GM23338 (cell line): ENCODE measurements around the gene ZDHHC17. TPM values are rescaled to one million over a fixed set of nuclear protein-coding genes. Genes with fewer than 3 reads are reported as not detected.

Source experiments
- ATAC-seq: fragments of 200-7000 bp; cut with Tn5 transposase; 3 replicates; pipeline ENCODE4 v1.9.1; 2020
- DNase-seq: peaks from one replicate; pipeline ENCODE4 v3.0.0-alpha.2; 2015; ENCODE audit warnings: low spot score
- H2AFZ ChIP-seq: fragments of 200-600 bp; sonication (generic); 2 replicates; pipeline ENCODE4 v1.8.0; 2016; ENCODE audit warnings: antibody characterized with exemption, mild to moderate bottlenecking, moderate library complexity
- H3F3A ChIP-seq: fragments of 200-600 bp; sonication (generic); replicated peaks from 2 replicates; pipeline ENCODE4 v1.8.0; 2017; ENCODE audit warnings: antibody characterized with exemption, mixed run types, low read depth
- H3K27ac ChIP-seq: fragments of 200-600 bp; sonication (generic); 2 replicates; pipeline ENCODE4 v1.6.1; 2016; ENCODE audit warnings: low read depth
- H3K27me3 ChIP-seq: fragments of 200-600 bp; sonication (generic); 2 replicates; pipeline ENCODE4 v1.8.0; 2016; ENCODE audit warnings: mild to moderate bottlenecking, mixed run types, moderate library complexity; ENCODE audit not compliant: insufficient read depth
- H3K36me3 ChIP-seq: fragments of 200-600 bp; sonication (generic); 2 replicates; pipeline ENCODE4 v1.8.0; 2016; ENCODE audit warnings: mild to moderate bottlenecking; ENCODE audit not compliant: insufficient read depth
- H3K4me1 ChIP-seq: fragments of 200-600 bp; sonication (generic); 2 replicates; pipeline ENCODE4 v1.8.0; 2016; ENCODE audit warnings: mild to moderate bottlenecking, moderate library complexity; ENCODE audit not compliant: insufficient read depth
- H3K4me2 ChIP-seq: fragments of 200-600 bp; sonication (generic); 2 replicates; pipeline ENCODE4 v1.7.1; 2017; ENCODE audit warnings: mixed run types
- H3K4me3 ChIP-seq: fragments of 200-600 bp; sonication (generic); 2 replicates; pipeline ENCODE4 v1.6.1; 2016; ENCODE audit warnings: mixed run types
- H3K79me2 ChIP-seq: fragments of 200-600 bp; sonication (generic); replicated peaks from 2 replicates; pipeline ENCODE4 v1.8.0; 2017; ENCODE audit warnings: mild to moderate bottlenecking; ENCODE audit not compliant: insufficient read depth
- H3K9me2 ChIP-seq: fragments of 200-600 bp; sonication (generic); 2 replicates; pipeline ENCODE4 v1.8.0; 2017; ENCODE audit not compliant: insufficient read depth
- H4K20me1 ChIP-seq: fragments of 200-600 bp; sonication (generic); replicated peaks from 2 replicates; pipeline ENCODE4 v1.8.0; 2017; ENCODE audit warnings: mild to moderate bottlenecking; ENCODE audit not compliant: insufficient read depth
- H3K27ac Mint-ChIP-seq: 2 replicates; pipeline ENCODE4 v1.8.0; 2020; ENCODE audit warnings: inconsistent platforms, mild to moderate bottlenecking, moderate library complexity, mixed read lengths
- H3K27me3 Mint-ChIP-seq: 3 replicates; pipeline ENCODE4 v1.8.0; 2022; ENCODE audit warnings: low read depth, mild to moderate bottlenecking, moderate library complexity, mixed read lengths, inconsistent platforms; ENCODE audit not compliant: insufficient read depth, poor library complexity
- H3K36me3 Mint-ChIP-seq: 3 replicates; pipeline ENCODE4 v1.8.0; 2021; ENCODE audit warnings: low read depth, mild to moderate bottlenecking, inconsistent platforms, moderate library complexity, mixed read lengths
- H3K4me1 Mint-ChIP-seq: 3 replicates; pipeline ENCODE4 v1.8.0; 2020; ENCODE audit warnings: mild to moderate bottlenecking, inconsistent platforms, mixed read lengths
- H3K4me3 Mint-ChIP-seq: 3 replicates; pipeline ENCODE4 v1.8.0; 2021; ENCODE audit warnings: moderate library complexity, mild to moderate bottlenecking, inconsistent platforms, mixed read lengths
- H3K9me3 Mint-ChIP-seq: 3 replicates; pipeline ENCODE4 v1.8.0; 2020; ENCODE audit warnings: moderate library complexity, mild to moderate bottlenecking, inconsistent platforms, mixed read lengths
- CREB1 ChIP-seq: fragments of 250-450 bp; sonication (Bioruptor Pico); IDR thresholded peaks from 2 replicates; pipeline ENCODE4 v1.5.0; 2020; ENCODE audit warnings: low read depth, mild to moderate bottlenecking, moderate library complexity
- CTCF ChIP-seq, 2 experiments: fragments of 200-600 bp in 1 of 2; sonication (generic) in 1 of 2; conservative IDR thresholded peaks; 2 replicates each; pipeline versions ENCODE4 v1.5.1 to v1.6.1; 2016 to 2017; ENCODE audit warnings: antibody characterized with exemption in 2 of 2, low read depth in 2 of 2, mild to moderate bottlenecking in 2 of 2, moderate library complexity in 1 of 2
- EZH2 ChIP-seq: fragments of 200-600 bp; sonication (generic); IDR thresholded peaks from one replicate; pipeline ENCODE4 v1.8.0; 2017; ENCODE audit warnings: antibody characterized with exemption, mild to moderate bottlenecking, low read depth; ENCODE audit not compliant: unreplicated experiment
- EZH2phosphoT487 ChIP-seq: fragments of 200-600 bp; sonication (generic); IDR thresholded peaks from one replicate; pipeline ENCODE4 v1.8.1; 2018; ENCODE audit warnings: antibody characterized with exemption; ENCODE audit not compliant: unreplicated experiment
- NANOG ChIP-seq: IDR thresholded peaks from 2 replicates; pipeline ENCODE4 v1.6.1; 2016; ENCODE audit warnings: antibody characterized with exemption, borderline replicate concordance
- POLR2AphosphoS5 ChIP-seq: IDR thresholded peaks from 2 replicates; pipeline ENCODE4 v1.6.1; 2016; ENCODE audit warnings: antibody characterized with exemption, low read depth
- REST ChIP-seq: IDR thresholded peaks from one replicate; pipeline ENCODE4 v1.6.1; 2018; ENCODE audit warnings: antibody characterized with exemption; ENCODE audit not compliant: unreplicated experiment
- STAT1 ChIP-seq: IDR thresholded peaks from one replicate; pipeline ENCODE4 v1.6.1; 2016; ENCODE audit warnings: antibody characterized with exemption; ENCODE audit not compliant: unreplicated experiment
- ZNF114 ChIP-seq: fragments of 250-450 bp; sonication (Bioruptor Pico); IDR thresholded peaks from 2 replicates; pipeline ENCODE4 v1.5.0; 2020; ENCODE audit warnings: mild to moderate bottlenecking, moderate library complexity
- ZNF331 ChIP-seq: fragments of 250-450 bp; sonication (Bioruptor Pico); IDR thresholded peaks from 2 replicates; pipeline ENCODE4 v1.5.0; 2020; ENCODE audit warnings: low read depth, mild to moderate bottlenecking, moderate library complexity
- polyA plus RNA-seq: library from polyadenylated mRNA; unstranded; fragments of >200 nt; fragmentation: Nextera tagmentation; extraction: Ambion mirVana; gene quantifications from 2 replicates; pipeline ENCODE4 v1.2.1, GENCODE V29; 2016
- total RNA-seq: library from RNA; depleted of rRNA; stranded (reverse); fragments of >200 nt; shearing (Covaris generic); gene quantifications from 2 replicates; pipeline ENCODE4 v1.2.3, GENCODE V29; 2014

The ZDHHC17 gene
- total and polyA plus RNA-seq, 2 experiments from 2014 or later, result 15.7 to 43.5 TPM

DNA sequence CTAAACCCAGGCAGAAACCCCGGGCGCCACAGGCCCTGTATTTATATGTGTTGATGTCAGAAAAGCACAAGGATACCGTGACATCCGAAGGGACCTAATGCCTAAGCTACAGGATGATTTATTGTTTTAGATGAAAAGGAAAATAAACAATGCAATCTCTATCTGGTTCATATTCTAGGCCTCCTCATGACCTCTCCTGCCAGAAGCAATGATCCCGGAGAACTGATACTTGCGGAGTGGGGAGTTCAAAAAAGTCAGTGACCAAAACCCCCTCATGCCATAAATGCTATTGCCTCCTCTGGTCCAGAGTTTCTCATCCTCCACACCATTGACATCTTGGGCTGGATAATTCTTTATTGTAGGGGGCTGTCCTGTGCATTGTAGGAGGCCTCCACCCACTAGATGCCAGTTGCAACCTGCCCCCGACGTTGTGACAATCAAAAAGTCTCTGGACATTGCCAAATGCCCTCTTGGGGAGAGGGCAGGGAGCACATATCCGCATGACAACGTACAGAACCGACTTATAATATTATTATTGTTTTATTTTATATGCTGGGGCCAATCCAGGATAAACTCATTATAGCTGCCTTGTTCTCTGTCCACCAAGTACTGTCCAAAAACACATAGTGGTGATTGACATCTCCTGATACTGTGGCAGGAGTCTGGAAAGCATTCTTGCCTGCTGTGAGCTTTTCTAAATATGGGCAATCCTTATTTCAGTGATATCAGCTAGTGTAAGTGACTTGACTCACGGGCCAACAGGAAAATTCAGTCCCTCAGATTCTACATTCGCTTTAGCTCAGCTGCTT, 116.0 kb downstream of the ZDHHC17 start:
- Histone ChIP-seq H3K9me2 (no peaks in the 10 kb centered on the region), H3K4me3 (peak overlapping the region; percentile 95), H3K79me2 (peaks cover 28% of the 10 kb centered on the region), H3K4me2 (peak overlapping the region; percentile 86), H3K27me3 (no peaks in the 10 kb centered on the region), H3K36me3 (no peaks in the 10 kb centered on the region), H3K4me1 (peaks cover 19% of the 10 kb centered on the region), H3K27ac (peak overlapping the region; percentile 95), H2AFZ (peak overlapping the region; percentile 96), H3F3A (peaks cover 3% of the 10 kb centered on the region; the same call in 1 of the 2 replicates), H4K20me1 (peaks cover 8% of the 10 kb centered on the region; the same call in 1 of the 2 replicates)
- Mint-ChIP-seq H3K9me3 (no peaks in the 10 kb centered on the region), H3K4me1 (peaks cover 35% of the 10 kb centered on the region), H3K27me3 (peaks cover 9% of the 10 kb centered on the region), H3K27ac (peak overlapping the region; percentile 92), H3K36me3 (peaks cover 4% of the 10 kb centered on the region; the same call in 2 of the 3 replicates), H3K4me3 (peak overlapping the region; percentile 86)
- DNase-seq (no peak), ATAC-seq (no peak)
- TF ChIP-seq CTCF (conservative IDR thresholded peaks at IDR 0.05; ENCODE audit: low read depth in 2 of 2) (0 out of 4 replicates have a peak, but pooled peaks of 1 of the 2 experiments have one; percentile 3), STAT1 (no peak)

DNA sequence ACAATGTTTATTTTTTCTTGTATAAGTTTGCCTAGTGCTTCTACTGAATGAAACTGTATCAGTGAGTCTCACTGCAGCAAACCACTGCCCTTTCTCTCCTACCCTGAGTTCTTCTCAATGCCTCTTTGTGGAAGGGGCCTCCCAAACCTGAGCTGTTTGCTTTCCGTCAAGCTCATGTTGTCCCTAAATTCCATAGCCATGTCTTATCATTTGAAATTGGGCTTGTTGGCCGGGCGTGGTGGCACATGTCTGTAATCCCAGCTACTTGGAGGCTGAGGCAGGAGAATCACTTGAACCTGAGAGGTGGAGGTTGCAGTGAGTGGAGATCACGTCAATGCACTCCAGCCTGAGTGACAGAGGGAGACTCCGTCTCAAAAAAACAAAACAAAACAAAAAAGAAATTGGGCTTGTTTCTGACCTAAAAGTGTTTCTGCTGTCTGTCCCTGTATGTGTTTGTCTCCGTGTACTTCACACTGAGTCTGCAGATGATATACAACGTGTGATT, 116.7 kb downstream of the ZDHHC17 start:
- Histone ChIP-seq H3K4me1 (peaks cover 16% of the 10 kb centered on the region), H3K27ac (no peak overlapping the region), H3K79me2 (peaks cover 21% of the 10 kb centered on the region), H3K27me3 (no peaks in the 10 kb centered on the region), H3K4me2 (no peak overlapping the region), H2AFZ (peak overlapping the region; percentile 80; the same call in 1 of the 2 replicates), H3K36me3 (no peaks in the 10 kb centered on the region), H3F3A (peaks cover 3% of the 10 kb centered on the region; the same call in 1 of the 2 replicates), H3K4me3 (no peak overlapping the region), H4K20me1 (peaks cover 8% of the 10 kb centered on the region; the same call in 1 of the 2 replicates), H3K9me2 (no peaks in the 10 kb centered on the region)
- H3K4me3 Mint-ChIP-seq, result peak overlapping the region; percentile 86; the same call in 1 of the 3 replicates
- H3K27me3 Mint-ChIP-seq, result peaks cover 9% of the 10 kb centered on the region
- no peaks in the 10 kb centered on the region; the same call in 2 of the 3 replicates for H3K36me3 Mint-ChIP-seq
- no peak overlapping the region for H3K27ac Mint-ChIP-seq
- H3K9me3 Mint-ChIP-seq, result no peaks in the 10 kb centered on the region
- DNase-seq (no peak), ATAC-seq (no peak)
- peaks cover 31% of the 10 kb centered on the region for H3K4me1 Mint-ChIP-seq
- TF ChIP-seq EZH2 (no peak), NANOG (no peak), ZNF114 (no peak), EZH2phosphoT487 (no peak), CREB1 (CRISPR knock-in tag) (no peak), ZNF331 (no peak), POLR2AphosphoS5 (no peak), REST (no peak)
